Kidney (tissue), 14 donors: Measurements from ENCODE around the gene SMIM33. TPM values are rescaled to one million over a fixed set of nuclear protein-coding genes. Genes with fewer than 3 reads are reported as not detected.

Source experiments
- DNase-seq, 5 donors: peaks; one replicate each; pipeline ENCODE4 v3.0.0-alpha.2; 2013 to 2020
- FAIRE-seq: peaks from 2 replicates; lab custom pipeline; 2012; peaks lifted over from hg19 to GRCh38; lab: Jason Lieb, UNC
- H3K27ac ChIP-seq, 2 donors: one replicate each; pipeline ENCODE4 v1.7.0; 2013; ENCODE audit warnings: low read depth in 2 of 2, low read length in 2 of 2, inconsistent platforms in 1 of 2
- H3K27me3 ChIP-seq: one replicate; pipeline ENCODE4 v1.7.1; 2013; ENCODE audit warnings: low read length, inconsistent platforms; ENCODE audit not compliant: control insufficient read depth, insufficient read depth
- H3K36me3 ChIP-seq, 3 donors: one replicate each; pipeline versions ENCODE4 v1.7.0 to v1.7.1; 2013; ENCODE audit warnings: low read length in 3 of 3, control low read depth in 1 of 3, inconsistent platforms in 1 of 3; ENCODE audit not compliant: insufficient read depth in 3 of 3, control insufficient read depth in 2 of 3
- H3K4me1 ChIP-seq, 3 donors: one replicate each; pipeline versions ENCODE4 v1.7.0 to v1.7.1; 2013; ENCODE audit warnings: low read length in 3 of 3, inconsistent platforms in 1 of 3, low read depth in 1 of 3; ENCODE audit not compliant: control insufficient read depth in 2 of 3, insufficient read depth in 2 of 3
- H3K4me3 ChIP-seq, 3 donors: one replicate each; pipeline versions ENCODE4 v1.7.0 to v1.8.1; 2013; ENCODE audit warnings: low read length in 3 of 3, control low read depth in 1 of 3, inconsistent platforms in 1 of 3
- H3K9ac ChIP-seq, 3 donors: one replicate each; pipeline versions ENCODE4 v1.7.0 to v1.7.1; 2013; ENCODE audit warnings: low read length in 3 of 3, control low read depth in 1 of 3, inconsistent platforms in 1 of 3
- H3K9me3 ChIP-seq, 3 donors: one replicate each; pipeline versions ENCODE4 v1.7.0 to v1.7.1; 2013; ENCODE audit warnings: low read length in 3 of 3, control low read depth in 1 of 3, inconsistent platforms in 1 of 3; ENCODE audit not compliant: control insufficient read depth in 2 of 3, insufficient read depth in 1 of 3
- CTCF ChIP-seq: IDR thresholded peaks from 3 replicates; pipeline ENCODE4 v1.5.1; 2012; ENCODE audit warnings: mild to moderate bottlenecking, moderate library complexity, borderline replicate concordance; ENCODE audit not compliant: insufficient read depth; ENCODE audit errors: extremely low read depth
- intact Hi-C: fragments of 100-400 bp; cut with DNase I; formaldehyde crosslinking; loops from one replicate; pipeline ENCODE4 v1.11.1; 2022
- polyA plus RNA-seq: library from polyadenylated mRNA; stranded (reverse); fragments of 350-450 nt; fragmentation: Illumina TruSeq; extraction: RNeasy Lipid Tissue Mini Kit (QIAGEN cat#74804); gene quantifications from one replicate; pipeline ENCODE4 v1.2.3, GENCODE V29; 2014; ENCODE audit warnings: low read depth, low replicate concordance; ENCODE audit not compliant: insufficient read depth
- total RNA-seq: library from RNA; stranded (reverse); fragmentation: NEBNext Ultra II Directional; extraction: Animal tissue kit (Norgen Biotek cat#: 25700); gene quantifications from one replicate; pipeline ENCODE4 v1.2.1, GENCODE V29; 2021
- donor health status: control.
- donor health status: control.
- donor health status: control.
- donor health status: control.
- donor health status: control.
- donor health status: DM: yes; HTN: yes; CAD: no.
- donor health status: Normal renal cell carcinoma (clear cell type).

Gene SMIM33
- total and polyA plus RNA-seq, 2 donors from 2014 or later, result 0.13 TPM; not detected in 1

- no peaks in the 10 kb centered on the region for H3K9me3 ChIP-seq
- no peaks in the 10 kb centered on the region for H3K36me3 ChIP-seq
- no peak overlapping the region for H3K9ac ChIP-seq
- no peak for TF ChIP-seq CTCF
- no peaks in the 10 kb centered on the region for H3K27me3 ChIP-seq
- H3K4me3 ChIP-seq, result no peak overlapping the region
- FAIRE-seq (no peak), DNase-seq (no peak)
- H3K27ac ChIP-seq, result no peak overlapping the region
- H3K4me1 ChIP-seq, result peaks cover 0 to 6% (median 0%) of the 10 kb centered on the region in 3 donors
- intact Hi-C loops, result loop anchor here (5.0 kb wide), 1 partner anchor 87 kb away; no protein-coding TSS in a partner anchor
Observed at GRCh38 chr5:139514486-139514856, 43.7 kb downstream of the SMIM33 start.

- peak; percentile 95 for TF ChIP-seq CTCF
- Histone ChIP-seq H3K27ac (peak overlapping the region; percentile 72 to 94), H3K9me3 (no peaks in the 10 kb centered on the region), H3K9ac (peak overlapping the region; percentile 60 to 99 (median 90)), H3K27me3 (no peaks in the 10 kb centered on the region), H3K36me3 (no peaks in the 10 kb centered on the region), H3K4me3 (peak overlapping the region; percentile 61 to 89 (median 77)), H3K4me1 (peaks cover 0 to 6% (median 0%) of the 10 kb centered on the region in 3 donors)
- intact Hi-C loops, result no loop called here
- no peak for FAIRE-seq
- peak; percentile 94 to 97 (median 96) for DNase-seq
Observed at GRCh38 chr5:139517683-139518564, 47.1 kb downstream of the SMIM33 start.

Other genes starting within 250 kb of the SMIM33 start
- gene MATR3, start 177.3 kb upstream of the SMIM33 start, total RNA-seq, result 215 TPM
- gene MATR3, start 177.3 kb upstream of the SMIM33 start, polyA plus RNA-seq, result 124 TPM
- gene PAIP2, start 129.2 kb upstream of the SMIM33 start, total RNA-seq, result 68.0 TPM
- gene PAIP2, start 129.2 kb upstream of the SMIM33 start, polyA plus RNA-seq, result 121 TPM
- 3.5 TPM for gene SLC23A1, start 87.7 kb upstream of the SMIM33 start, total RNA-seq
- 31.9 TPM for gene SLC23A1, start 87.7 kb upstream of the SMIM33 start, polyA plus RNA-seq
- 49.6 TPM for gene MZB1, start 81.1 kb upstream of the SMIM33 start, total RNA-seq
- gene MZB1, start 81.1 kb upstream of the SMIM33 start, polyA plus RNA-seq, result 1.2 TPM
- gene PROB1, start 75.9 kb upstream of the SMIM33 start, total RNA-seq, result 3.8 TPM
- gene PROB1, start 75.9 kb upstream of the SMIM33 start, polyA plus RNA-seq, result 1.5 TPM
- gene SPATA24, start 66.9 kb upstream of the SMIM33 start, total RNA-seq, result 6.8 TPM
- gene SPATA24, start 66.9 kb upstream of the SMIM33 start, polyA plus RNA-seq, result 21.6 TPM
- 13.7 TPM for gene DNAJC18, start 31.5 kb upstream of the SMIM33 start, total RNA-seq
- gene DNAJC18, start 31.5 kb upstream of the SMIM33 start, polyA plus RNA-seq, result 3.9 TPM
- 34.9 TPM for gene ECSCR, start 8.3 kb upstream of the SMIM33 start, total RNA-seq
- 31.9 TPM for gene ECSCR, start 8.3 kb upstream of the SMIM33 start, polyA plus RNA-seq
- gene STING1, start 11.8 kb downstream of the SMIM33 start, total RNA-seq, result 109 TPM
- 29.8 TPM for gene STING1, start 11.8 kb downstream of the SMIM33 start, polyA plus RNA-seq
- 131 TPM for gene UBE2D2, start 90.3 kb downstream of the SMIM33 start, total RNA-seq
- gene UBE2D2, start 90.3 kb downstream of the SMIM33 start, polyA plus RNA-seq, result 118 TPM
- 122 TPM for gene CXXC5, start 177.3 kb downstream of the SMIM33 start, total RNA-seq
- 116 TPM for gene CXXC5, start 177.3 kb downstream of the SMIM33 start, polyA plus RNA-seq